Neuronal stem cell (in vitro differentiated cells): Measurements from ENCODE around the gene IFT25.

Experiments
- DNase-seq: peaks from one replicate; pipeline ENCODE4 v3.0.0-alpha.2; 2013; ENCODE audit warnings: low spot score
- H2AFZ ChIP-seq: one replicate; pipeline ENCODE4 v1.6.1; 2013; ENCODE audit warnings: mild to moderate bottlenecking, low read length, inconsistent platforms
- H2AK5ac ChIP-seq: 2 replicates; pipeline ENCODE4 v1.6.1; 2013; ENCODE audit warnings: low read depth, mild to moderate bottlenecking, inconsistent platforms, low read length, moderate library complexity, mixed read lengths
- H2BK120ac ChIP-seq: 2 replicates; pipeline ENCODE4 v1.6.1; 2013; ENCODE audit warnings: low read depth, mild to moderate bottlenecking, inconsistent platforms, low read length, moderate library complexity, mixed read lengths
- H2BK12ac ChIP-seq: one replicate; pipeline ENCODE4 v1.6.1; 2013; ENCODE audit warnings: low read length, inconsistent platforms
- H2BK15ac ChIP-seq: 2 replicates; pipeline ENCODE4 v1.6.1; 2013; ENCODE audit warnings: mild to moderate bottlenecking, low read length, inconsistent platforms, mixed read lengths
- H2BK5ac ChIP-seq: one replicate; pipeline ENCODE4 v1.6.1; 2013; ENCODE audit warnings: inconsistent platforms, mild to moderate bottlenecking, low read length, moderate library complexity
- H3K14ac ChIP-seq: one replicate; pipeline ENCODE4 v1.6.1; 2013; ENCODE audit warnings: low read length, inconsistent platforms
- H3K18ac ChIP-seq: 2 replicates; pipeline ENCODE4 v1.6.1; 2013; ENCODE audit warnings: low read length, inconsistent platforms
- H3K23ac ChIP-seq: 2 replicates; pipeline ENCODE4 v1.6.1; 2013; ENCODE audit warnings: low read depth, mild to moderate bottlenecking, mixed read lengths, low read length, inconsistent platforms; ENCODE audit not compliant: poor library complexity
- H3K27ac ChIP-seq: replicated peaks from 3 replicates; pipeline ENCODE4 v1.5.1; 2013; ENCODE audit warnings: low read length, inconsistent platforms
- H3K27me3 ChIP-seq, 3 experiments: 2 replicates each; pipeline ENCODE4 v1.6.1; 2013; ENCODE audit warnings: low read length in 3 of 3, mild to moderate bottlenecking in 2 of 3, inconsistent platforms in 1 of 3, low read depth in 1 of 3, mixed read lengths in 1 of 3, moderate library complexity in 1 of 3; ENCODE audit not compliant: control insufficient read depth in 3 of 3, insufficient read depth in 3 of 3
- H3K36me3 ChIP-seq, 2 donors: replicated peaks in 1 of 2; 2 replicates each; pipeline ENCODE4 v1.6.1; 2013; ENCODE audit warnings: low read length in 2 of 2; ENCODE audit not compliant: control insufficient read depth in 2 of 2, insufficient read depth in 2 of 2
- H3K4ac ChIP-seq: 2 replicates; pipeline ENCODE4 v1.6.1; 2013; ENCODE audit warnings: inconsistent platforms, mild to moderate bottlenecking, low read length, moderate library complexity
- H3K4me1 ChIP-seq, 2 donors: 1 replicate in 1 of 2; 2 replicates in 1 of 2; pipeline ENCODE4 v1.6.1; 2013; ENCODE audit warnings: low read length in 2 of 2, low read depth in 1 of 2; ENCODE audit not compliant: control insufficient read depth in 2 of 2, insufficient read depth in 1 of 2
- H3K4me2 ChIP-seq: one replicate; pipeline ENCODE4 v1.6.1; 2013; ENCODE audit warnings: mild to moderate bottlenecking, low read length, inconsistent platforms; ENCODE audit not compliant: insufficient read depth, poor library complexity, severe bottlenecking
- H3K4me3 ChIP-seq, 2 donors: 2 replicates each; pipeline ENCODE4 v1.5.1; 2013; ENCODE audit warnings: low read length in 2 of 2, mild to moderate bottlenecking in 2 of 2, inconsistent platforms in 1 of 2, moderate library complexity in 1 of 2
- H3K79me1 ChIP-seq: one replicate; pipeline ENCODE4 v1.6.1; 2013; ENCODE audit warnings: low read depth, mild to moderate bottlenecking, inconsistent platforms, low read length, moderate library complexity
- H3K9ac ChIP-seq: one replicate; pipeline ENCODE4 v1.6.1; 2013; ENCODE audit warnings: mild to moderate bottlenecking, low read depth, low read length, inconsistent platforms; ENCODE audit not compliant: poor library complexity
- H3K9me3 ChIP-seq, 2 donors: replicated peaks in 1 of 2; 2 replicates each; pipeline versions ENCODE3 to v1.6.1; 2013; ENCODE audit warnings: low read length in 2 of 2, mild to moderate bottlenecking in 2 of 2, inconsistent platforms in 1 of 2, low read depth in 1 of 2, mixed read lengths in 1 of 2, moderate library complexity in 1 of 2; ENCODE audit not compliant: control insufficient read depth in 2 of 2, insufficient read depth in 1 of 2
- H4K8ac ChIP-seq: one replicate; pipeline ENCODE4 v1.6.1; 2013; ENCODE audit warnings: low read depth, mild to moderate bottlenecking, inconsistent platforms, low read length, moderate library complexity
- H4K91ac ChIP-seq: one replicate; pipeline ENCODE4 v1.6.1; 2013; ENCODE audit warnings: low read length, low read depth, mild to moderate bottlenecking, inconsistent platforms; ENCODE audit not compliant: poor library complexity
- WGBS, 2 donors: extraction: QIAGEN DNeasy Blood & Tissue Kit; methylation state at CpG; one replicate each; pipeline ENCODE4 v1.1.7; 2013; ENCODE audit warnings: missing lambda C conversion rate in 2 of 2, mixed read lengths in 1 of 2; ENCODE audit not compliant: insufficient read length in 2 of 2, insufficient replicate concordance in 1 of 2; ENCODE audit errors: extremely low coverage in 2 of 2; 5-methylcytosine and 5-hydroxymethylcytosine counted together

Gene IFT25

GRCh38 chr1:53905509-53905908 lies 40.0 kb downstream of the IFT25 start:
- Histone ChIP-seq H3K27me3 (no peaks in the 10 kb centered on the region), H3K23ac (no peak overlapping the region), H3K18ac (no peak overlapping the region), H3K4me3 (no peak overlapping the region), H3K36me3 (peaks cover 0 to 2% of the 10 kb centered on the region in 2 donors), H2AK5ac (no peak overlapping the region), H3K4me2 (no peak overlapping the region), H3K79me1 (no peaks in the 10 kb centered on the region), H3K4ac (no peak overlapping the region), H2BK120ac (no peak overlapping the region), H3K4me1 (no peaks in the 10 kb centered on the region), H2BK15ac (no peak overlapping the region), H3K27ac (no peak overlapping the region), H4K8ac (no peak overlapping the region), H3K14ac (no peak overlapping the region), H2BK12ac (no peak overlapping the region), H3K9me3 (no peaks in the 10 kb centered on the region), H2AFZ (no peak overlapping the region), H3K9ac (no peak overlapping the region), H2BK5ac (no peak overlapping the region), H4K91ac (no peak overlapping the region)
- no peak for DNase-seq
- WGBS, 2 donors, result no CpG with 5 or more reads among the region's 8 CpGs

GRCh38 chr1:53902235-53903138 lies 43.0 kb downstream of the IFT25 start:
- H3K27ac ChIP-seq, result no peak overlapping the region
- DNase-seq, result no peak
- peak overlapping the region; percentile 41 for H3K18ac ChIP-seq

GRCh38 chr1:53899708-53900107 lies 45.8 kb downstream of the IFT25 start:
- no peak overlapping the region for H3K4ac ChIP-seq
- no peaks in the 10 kb centered on the region for H3K27me3 ChIP-seq
- H3K4me1 ChIP-seq, result no peaks in the 10 kb centered on the region
- no peak overlapping the region for H3K27ac ChIP-seq
- H2BK15ac ChIP-seq, result no peak overlapping the region
- no peak overlapping the region for H2BK5ac ChIP-seq
- no peak overlapping the region for H2BK120ac ChIP-seq
- no peak overlapping the region for H4K8ac ChIP-seq
- H3K4me3 ChIP-seq, result no peak overlapping the region
- no peaks in the 10 kb centered on the region for H3K36me3 ChIP-seq
- no peak overlapping the region for H2BK12ac ChIP-seq
- no peak overlapping the region for H3K18ac ChIP-seq
- H3K23ac ChIP-seq, result no peak overlapping the region
- H3K4me2 ChIP-seq, result no peak overlapping the region
- no peaks in the 10 kb centered on the region for H3K79me1 ChIP-seq
- no peak overlapping the region for H3K9ac ChIP-seq
- H2AK5ac ChIP-seq, result no peak overlapping the region
- H3K14ac ChIP-seq, result no peak overlapping the region
- WGBS, 2 donors, result no CpG with 5 or more reads among the region's 3 CpGs
- no peak overlapping the region for H4K91ac ChIP-seq
- H3K9me3 ChIP-seq, result no peaks in the 10 kb centered on the region
- DNase-seq, result no peak
- H2AFZ ChIP-seq, result no peak overlapping the region

More at GRCh38 chr1:53902235-53903138, 43.0 kb downstream of the IFT25 start:
- Histone ChIP-seq H2BK5ac (no peak overlapping the region), H2AK5ac (peak overlapping the region; percentile 38), H3K4me1 (no peaks in the 10 kb centered on the region), H3K4me2 (no peak overlapping the region), H3K27me3 (no peaks in the 10 kb centered on the region), H3K36me3 (peaks cover 0 to 2% of the 10 kb centered on the region in 2 donors), H3K9ac (no peak overlapping the region), H3K14ac (no peak overlapping the region), H2BK12ac (no peak overlapping the region), H2AFZ (no peak overlapping the region), H4K91ac (peak overlapping the region; percentile 16), H2BK120ac (no peak overlapping the region), H2BK15ac (no peak overlapping the region), H3K4me3 (no peak overlapping the region), H3K4ac (no peak overlapping the region), H4K8ac (no peak overlapping the region), H3K23ac (no peak overlapping the region), H3K79me1 (no peaks in the 10 kb centered on the region), H3K9me3 (no peaks in the 10 kb centered on the region)
- WGBS, 2 donors, result no CpG with 5 or more reads among the region's 7 CpGs

- WGBS, 2 donors, result no CpG with 5 or more reads among the region's 2 CpGs
Measured at GRCh38 chr1:53899206-53899628, 46.3 kb downstream of the IFT25 start.

More at GRCh38 chr1:53899206-53899628, 46.3 kb downstream of the IFT25 start:
- no peaks in the 10 kb centered on the region for H3K36me3 ChIP-seq
- no peak overlapping the region for H3K27ac ChIP-seq
- no peak overlapping the region for H3K4ac ChIP-seq
- H3K14ac ChIP-seq, result no peak overlapping the region
- H3K9ac ChIP-seq, result no peak overlapping the region
- H3K4me3 ChIP-seq, result no peak overlapping the region
- no peak overlapping the region for H4K91ac ChIP-seq
- H4K8ac ChIP-seq, result no peak overlapping the region
- no peak overlapping the region for H3K23ac ChIP-seq
- no peak overlapping the region for H2BK15ac ChIP-seq
- H2BK120ac ChIP-seq, result no peak overlapping the region
- H3K79me1 ChIP-seq, result no peaks in the 10 kb centered on the region
- H2BK5ac ChIP-seq, result no peak overlapping the region
- no peak overlapping the region for H2BK12ac ChIP-seq
- H3K4me1 ChIP-seq, result no peaks in the 10 kb centered on the region
- no peak overlapping the region for H3K18ac ChIP-seq
- no peak overlapping the region for H2AK5ac ChIP-seq
- no peaks in the 10 kb centered on the region for H3K9me3 ChIP-seq
- no peaks in the 10 kb centered on the region for H3K27me3 ChIP-seq
- no peak for DNase-seq
- no peak overlapping the region for H2AFZ ChIP-seq
- H3K4me2 ChIP-seq, result no peak overlapping the region
